Measurements from ENCODE around the gene NAALAD2. TPM values are rescaled to one million over a fixed set of nuclear protein-coding genes. Genes with fewer than 3 reads are reported as not detected.

NAALAD2 gene
- total RNA-seq, 4 donors from 2014 or later = 0.11 to 0.49 (median 0.30) TPM

DNA sequence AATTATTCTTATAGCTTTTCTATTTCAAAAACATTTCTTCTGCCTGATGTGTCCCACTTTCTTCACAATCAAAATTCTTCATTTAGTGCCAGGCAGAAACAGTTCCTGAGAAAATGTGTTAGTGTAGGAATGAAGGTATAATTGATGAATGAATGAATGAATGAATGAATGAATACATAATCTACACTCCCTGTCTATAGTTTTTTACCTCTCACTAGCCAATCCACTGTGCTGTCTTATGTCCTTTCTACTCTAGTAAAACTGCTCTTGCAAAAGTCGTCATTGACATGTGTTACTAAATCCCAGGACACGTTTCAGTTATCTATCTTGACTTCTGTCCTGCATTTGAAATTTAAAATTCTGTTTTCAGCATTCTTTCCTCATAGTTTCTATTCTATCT, 45.5 kb downstream of the NAALAD2 start:
- no peak for DNase-seq (ENCODE audit: low spot score in 2 of 2)
- no peak overlapping the region for H3K4me3 ChIP-seq (ENCODE audit: low read depth, poor library complexity, severe bottlenecking)
- intact Hi-C loops (cut with DNase I; ENCODE audit: low total_unique reads) = no loop called here
- WGBS, 2 donors = 73 to 85% methylated on average over 2 of the region's 2 CpGs
- TF ChIP-seq, protein P1, sequence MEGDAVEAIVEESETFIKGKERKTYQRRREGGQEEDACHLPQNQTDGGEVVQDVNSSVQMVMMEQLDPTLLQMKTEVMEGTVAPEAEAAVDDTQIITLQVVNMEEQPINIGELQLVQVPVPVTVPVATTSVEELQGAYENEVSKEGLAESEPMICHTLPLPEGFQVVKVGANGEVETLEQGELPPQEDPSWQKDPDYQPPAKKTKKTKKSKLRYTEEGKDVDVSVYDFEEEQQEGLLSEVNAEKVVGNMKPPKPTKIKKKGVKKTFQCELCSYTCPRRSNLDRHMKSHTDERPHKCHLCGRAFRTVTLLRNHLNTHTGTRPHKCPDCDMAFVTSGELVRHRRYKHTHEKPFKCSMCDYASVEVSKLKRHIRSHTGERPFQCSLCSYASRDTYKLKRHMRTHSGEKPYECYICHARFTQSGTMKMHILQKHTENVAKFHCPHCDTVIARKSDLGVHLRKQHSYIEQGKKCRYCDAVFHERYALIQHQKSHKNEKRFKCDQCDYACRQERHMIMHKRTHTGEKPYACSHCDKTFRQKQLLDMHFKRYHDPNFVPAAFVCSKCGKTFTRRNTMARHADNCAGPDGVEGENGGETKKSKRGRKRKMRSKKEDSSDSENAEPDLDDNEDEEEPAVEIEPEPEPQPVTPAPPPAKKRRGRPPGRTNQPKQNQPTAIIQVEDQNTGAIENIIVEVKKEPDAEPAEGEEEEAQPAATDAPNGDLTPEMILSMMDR (IDR thresholded peaks at IDR 0.05) = no peak
- no peak for TF ChIP-seq POLR2A (IDR thresholded peaks at IDR 0.05)

DNA sequence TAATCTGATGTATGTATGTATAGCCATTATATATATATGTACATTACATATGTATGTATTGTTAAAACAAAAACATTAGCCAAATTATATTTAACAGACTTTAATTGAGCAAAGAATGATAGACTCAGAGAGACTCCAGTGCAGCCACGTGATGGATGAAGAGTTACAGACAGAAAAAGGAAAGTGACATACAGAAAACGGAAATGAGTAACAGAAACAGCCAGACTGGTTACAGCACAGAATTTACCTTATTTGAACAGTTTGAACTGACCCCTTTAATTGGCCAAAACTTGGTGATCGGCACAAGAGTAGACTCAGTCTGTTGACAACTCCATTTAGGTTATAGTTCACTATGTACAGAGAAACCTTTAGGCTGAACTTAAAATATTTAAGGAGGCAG, 53.4 kb downstream of the NAALAD2 start:
- no peak for TF ChIP-seq POLR2A (IDR thresholded peaks at IDR 0.05)
- TF ChIP-seq, protein P1 (IDR thresholded peaks at IDR 0.05) = no peak
- DNase-seq (ENCODE audit: low spot score in 2 of 2) = no peak
- WGBS, 2 donors = 76 to 95% methylated on average over 3 of the region's 3 CpGs
- H3K4me3 ChIP-seq (ENCODE audit: low read depth, poor library complexity, severe bottlenecking) = no peak overlapping the region
- intact Hi-C loops (cut with DNase I; ENCODE audit: low total_unique reads) = no loop called here

DNA sequence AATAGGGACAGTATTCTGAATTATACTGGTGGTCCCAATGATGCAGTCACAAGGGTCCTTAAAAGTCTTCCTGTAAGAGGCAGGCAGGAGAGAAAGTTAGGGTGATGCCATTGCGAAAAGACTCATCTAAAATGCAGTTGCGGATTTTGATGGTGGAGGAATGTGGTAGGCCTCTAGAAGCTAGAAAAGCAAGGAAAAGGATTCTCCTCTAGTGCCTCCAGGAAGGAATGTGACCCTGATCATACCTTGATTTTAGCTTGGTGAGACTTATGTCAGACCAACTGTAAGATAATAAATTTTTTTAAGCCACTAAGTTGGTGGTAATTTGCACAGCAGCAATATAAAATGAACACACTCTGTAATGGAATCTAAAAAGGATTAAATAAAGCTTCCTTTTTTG, 54.5 kb downstream of the NAALAD2 start:
- no peak for DNase-seq (ENCODE audit: low spot score in 2 of 2)
- intact Hi-C loops (cut with DNase I; ENCODE audit: low total_unique reads) = no loop called here
- TF ChIP-seq, protein P1 (IDR thresholded peaks at IDR 0.05) = no peak
- TF ChIP-seq POLR2A (IDR thresholded peaks at IDR 0.05) = no peak
- H3K4me3 ChIP-seq (ENCODE audit: low read depth, poor library complexity, severe bottlenecking) = no peak overlapping the region
- WGBS, 2 donors = 94 to 96% methylated on average over 2 of the region's 2 CpGs

DNA sequence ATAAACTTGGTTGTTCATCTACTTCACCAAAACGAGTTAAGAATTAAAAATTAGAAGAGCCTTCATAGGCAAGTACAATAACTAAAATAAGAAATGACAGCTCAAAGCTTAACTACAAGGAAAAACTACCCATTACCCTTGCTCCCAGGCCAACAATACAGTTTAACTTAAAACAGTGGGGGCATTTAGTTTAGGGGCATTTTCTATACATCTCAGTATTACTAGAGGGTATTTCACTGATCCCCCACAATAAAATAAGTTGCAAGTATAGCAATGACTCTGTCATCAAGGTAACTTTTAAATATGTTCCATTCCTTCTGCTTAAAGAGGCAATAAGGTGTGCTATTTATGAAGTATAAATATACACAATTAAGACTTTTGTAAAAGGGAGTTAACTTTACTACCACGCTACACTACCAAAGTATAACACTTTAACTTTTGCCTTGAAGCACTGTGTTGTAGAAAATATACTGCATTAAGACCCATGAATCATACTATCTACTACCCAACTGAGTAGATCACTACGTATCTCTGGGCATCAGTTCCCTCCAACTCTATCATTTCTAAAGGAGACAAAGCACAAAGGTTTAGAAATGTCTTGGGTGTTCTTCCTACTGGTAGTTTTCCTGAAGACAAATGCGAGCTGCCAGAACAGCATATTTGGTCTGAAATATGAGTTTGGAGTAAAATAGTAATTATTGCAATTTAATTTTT, 58.6 kb downstream of the NAALAD2 start:
- no peak overlapping the region for H3K4me3 ChIP-seq (ENCODE audit: low read depth, poor library complexity, severe bottlenecking)
- 88 to 90% methylated on average over 4 of the region's 4 CpGs for WGBS, 2 donors
- intact Hi-C loops (cut with DNase I; ENCODE audit: low total_unique reads) = no loop called here
- no peak for DNase-seq (ENCODE audit: low spot score in 2 of 2)
- TF ChIP-seq, protein P1 (IDR thresholded peaks at IDR 0.05) = no peak
- TF ChIP-seq POLR2A (IDR thresholded peaks at IDR 0.05) = no peak

DNA sequence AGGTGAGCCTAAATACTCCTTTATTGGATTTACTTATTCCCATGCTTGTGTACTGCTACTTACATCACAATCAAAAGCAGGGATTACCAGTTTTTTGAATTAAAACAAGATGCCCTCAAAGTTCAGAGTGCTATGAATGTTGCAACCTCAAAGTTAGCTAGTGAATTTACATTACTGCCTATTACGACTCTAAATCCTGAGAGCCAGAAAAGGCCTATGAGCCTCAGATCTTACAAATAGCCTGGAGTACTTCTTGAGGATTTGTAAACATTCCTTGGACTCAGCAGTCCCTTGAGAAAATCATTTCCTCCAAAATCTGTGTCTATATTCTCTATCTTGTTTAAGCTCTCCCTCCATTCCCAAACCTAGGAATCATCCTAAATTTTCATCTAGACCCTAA, 62.9 kb downstream of the NAALAD2 start:
- WGBS, 2 donors = 68 to 73% methylated on average over 1 of the region's 1 CpG
- intact Hi-C loops (cut with DNase I; ENCODE audit: low total_unique reads) = loop anchor here (5.0 kb wide), 1 partner anchor 1725 kb away; no protein-coding TSS in a partner anchor
- H3K4me3 ChIP-seq (ENCODE audit: low read depth, poor library complexity, severe bottlenecking) = no peak overlapping the region
- TF ChIP-seq POLR2A (IDR thresholded peaks at IDR 0.05) = no peak
- TF ChIP-seq, protein P1 (IDR thresholded peaks at IDR 0.05) = no peak
- DNase-seq (ENCODE audit: low spot score in 2 of 2) = no peak

DNA sequence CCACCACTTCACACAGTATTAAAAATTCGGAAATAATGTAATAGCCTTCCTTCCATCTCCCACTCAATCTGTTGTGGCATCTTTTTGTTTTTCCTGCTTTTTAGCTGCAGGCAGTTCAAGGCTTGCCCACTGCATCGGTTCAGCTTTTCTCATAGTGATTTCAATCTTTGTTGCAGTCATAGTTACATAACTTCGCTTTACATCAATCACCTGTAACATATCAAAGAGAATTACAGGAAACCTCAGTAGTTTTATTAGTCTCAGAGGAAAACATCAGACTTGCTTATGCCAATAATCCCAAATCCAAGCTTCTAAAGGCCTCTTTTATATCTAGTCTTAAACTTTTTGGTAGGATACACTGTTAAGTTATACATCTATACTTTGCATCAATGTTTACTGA, 67.9 kb downstream of the NAALAD2 start:
- 53 to 61% methylated on average over 3 of the region's 3 CpGs for WGBS, 2 donors
- intact Hi-C loops (cut with DNase I; ENCODE audit: low total_unique reads) = no loop called here
- no peak overlapping the region for H3K4me3 ChIP-seq (ENCODE audit: low read depth, poor library complexity, severe bottlenecking)
- DNase-seq (ENCODE audit: low spot score in 2 of 2) = no peak
- TF ChIP-seq, protein P1 (IDR thresholded peaks at IDR 0.05) = no peak
- no peak for TF ChIP-seq POLR2A (IDR thresholded peaks at IDR 0.05)

Measured in lower leg skin (tissue), 4 donors.